ENCODE results near the gene RCHY1.

DNA sequence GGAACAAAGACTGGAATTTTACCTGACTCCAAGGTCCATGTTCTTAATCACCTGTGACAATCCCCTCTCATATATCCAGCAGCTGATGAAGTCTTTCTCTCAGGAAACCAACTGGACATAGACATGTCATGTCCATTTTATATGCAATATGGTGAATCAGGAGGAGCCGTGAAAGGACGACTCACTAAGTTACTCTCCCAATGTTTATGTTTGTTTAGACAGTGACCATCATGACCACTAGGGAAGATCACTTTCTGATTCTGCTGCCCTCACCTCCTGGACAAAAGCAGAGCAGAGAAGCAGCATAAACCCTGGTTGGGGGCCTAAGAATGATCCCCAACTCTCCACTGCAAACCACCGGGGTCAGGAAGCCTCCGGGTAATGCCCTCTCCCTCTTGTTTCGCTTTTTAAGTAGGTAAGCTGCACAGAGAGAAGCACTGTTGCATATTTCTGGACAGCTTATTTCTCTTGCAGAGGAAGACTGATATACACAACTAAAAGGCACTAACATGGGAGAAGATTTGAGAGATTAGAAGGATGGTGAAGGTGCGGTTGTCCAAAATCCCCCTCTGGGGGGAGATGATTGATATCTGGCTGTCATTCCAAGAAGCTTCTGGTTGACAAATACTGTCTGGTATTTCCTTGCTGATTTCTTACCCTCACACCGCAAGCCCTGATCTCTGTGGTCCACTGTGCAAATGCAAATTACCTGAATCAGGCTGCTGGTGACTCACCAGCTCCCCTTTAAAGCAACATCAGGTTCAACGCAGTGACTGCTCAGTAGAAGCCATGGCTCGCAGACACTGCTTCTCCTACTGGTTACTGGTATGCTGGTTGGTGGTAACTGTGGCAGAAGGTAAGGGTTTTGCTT is 41.3 kb upstream of the RCHY1 start, which contains the start of gene ODAPH:
- TF ChIP-seq, protein P1, sequence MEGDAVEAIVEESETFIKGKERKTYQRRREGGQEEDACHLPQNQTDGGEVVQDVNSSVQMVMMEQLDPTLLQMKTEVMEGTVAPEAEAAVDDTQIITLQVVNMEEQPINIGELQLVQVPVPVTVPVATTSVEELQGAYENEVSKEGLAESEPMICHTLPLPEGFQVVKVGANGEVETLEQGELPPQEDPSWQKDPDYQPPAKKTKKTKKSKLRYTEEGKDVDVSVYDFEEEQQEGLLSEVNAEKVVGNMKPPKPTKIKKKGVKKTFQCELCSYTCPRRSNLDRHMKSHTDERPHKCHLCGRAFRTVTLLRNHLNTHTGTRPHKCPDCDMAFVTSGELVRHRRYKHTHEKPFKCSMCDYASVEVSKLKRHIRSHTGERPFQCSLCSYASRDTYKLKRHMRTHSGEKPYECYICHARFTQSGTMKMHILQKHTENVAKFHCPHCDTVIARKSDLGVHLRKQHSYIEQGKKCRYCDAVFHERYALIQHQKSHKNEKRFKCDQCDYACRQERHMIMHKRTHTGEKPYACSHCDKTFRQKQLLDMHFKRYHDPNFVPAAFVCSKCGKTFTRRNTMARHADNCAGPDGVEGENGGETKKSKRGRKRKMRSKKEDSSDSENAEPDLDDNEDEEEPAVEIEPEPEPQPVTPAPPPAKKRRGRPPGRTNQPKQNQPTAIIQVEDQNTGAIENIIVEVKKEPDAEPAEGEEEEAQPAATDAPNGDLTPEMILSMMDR (IDR thresholded peaks at IDR 0.05; ENCODE audit: low read depth, low read length), result no peak
- TF ChIP-seq POLR2A (IDR thresholded peaks at IDR 0.05; ENCODE audit: extremely low read depth, insufficient read length), result no peak

All from NB4 (cell line).